GM08714 (cell line): ENCODE results near the gene PLCB3.

Experiments used
- H3K4me3 ChIP-seq: fragments of 200-500 bp; sonication (Bioruptor generic); 2 replicates; pipeline ENCODE4 v1.5.1; 2014; ENCODE audit warnings: mild to moderate bottlenecking, low read length, inconsistent platforms
- ZNF274 ChIP-seq: IDR thresholded peaks from 2 replicates; pipeline ENCODE4 v1.6.1; 2012; ENCODE audit warnings: mild to moderate bottlenecking, low read depth, low read length

Gene PLCB3

DNA sequence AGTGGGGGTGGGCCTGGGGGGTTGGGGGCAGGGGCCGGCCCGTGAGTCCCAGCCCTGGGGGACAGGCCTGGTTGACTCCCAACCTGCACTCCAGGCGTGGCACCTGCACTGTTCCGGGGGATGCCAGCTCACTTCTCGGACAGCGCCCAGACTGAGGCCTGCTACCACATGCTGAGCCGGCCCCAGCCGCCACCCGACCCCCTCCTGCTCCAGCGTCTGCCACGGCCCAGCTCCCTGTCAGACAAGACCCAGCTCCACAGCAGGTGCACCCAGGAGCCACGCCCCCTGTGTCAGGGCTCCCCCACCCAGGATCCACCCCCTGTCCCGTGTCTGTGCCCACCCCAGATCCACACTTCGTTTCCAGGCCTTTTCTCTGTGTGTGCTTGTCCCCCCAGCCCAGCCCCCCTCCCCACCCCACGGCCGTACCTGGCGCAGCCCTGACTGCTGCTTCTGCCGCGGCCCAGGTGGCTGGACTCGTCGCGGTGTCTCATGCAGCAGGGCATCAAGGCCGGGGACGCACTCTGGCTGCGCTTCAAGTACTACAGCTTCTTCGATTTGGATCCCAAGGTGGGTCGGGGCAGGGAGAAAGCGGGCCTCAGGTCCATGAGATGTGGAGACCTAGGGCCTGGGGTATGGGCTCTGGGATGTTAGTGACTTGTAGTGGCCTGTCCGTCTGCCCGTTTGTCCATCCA, 40.0 kb upstream of the PLCB3 start:
- no peak overlapping the region for H3K4me3 ChIP-seq
- TF ChIP-seq ZNF274: no peak

GRCh38 chr11:64216879-64217278, 34.5 kb upstream of the PLCB3 start:
- no peak overlapping the region for H3K4me3 ChIP-seq
- no peak for TF ChIP-seq ZNF274

DNA sequence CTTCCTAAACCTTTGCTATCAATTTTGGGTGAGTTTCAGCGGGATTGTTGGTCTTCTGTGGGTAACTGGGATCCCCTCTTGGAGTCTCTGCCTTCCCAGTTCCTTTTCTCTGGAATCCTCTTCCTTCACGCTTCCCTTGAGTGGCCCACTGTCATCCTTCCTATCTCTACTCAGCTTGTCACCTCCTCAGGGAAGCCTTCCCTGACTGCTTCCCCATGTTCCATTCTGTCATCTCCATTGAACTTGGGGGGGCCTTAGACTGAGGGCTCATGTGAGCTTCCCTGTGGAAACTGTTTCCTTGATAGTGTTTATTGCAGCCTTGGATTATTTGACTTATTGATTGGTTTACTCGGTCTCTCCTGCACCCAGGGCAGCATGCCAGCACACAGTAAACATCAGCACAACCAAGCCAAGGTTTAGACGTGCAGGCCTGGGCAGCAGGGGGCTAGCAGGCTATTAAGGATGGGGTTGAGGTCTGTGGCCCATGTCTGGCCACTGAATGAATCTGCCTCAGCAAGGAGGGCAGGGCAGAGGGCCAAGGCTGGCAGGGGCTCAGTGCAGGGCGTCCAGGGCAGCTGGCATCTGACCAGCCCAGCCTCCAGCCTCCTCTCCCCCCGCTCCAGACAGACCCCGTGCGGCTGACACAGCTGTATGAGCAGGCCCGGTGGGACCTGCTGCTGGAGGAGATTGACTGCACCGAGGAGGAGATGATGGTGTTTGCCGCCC, 32.5 kb upstream of the PLCB3 start:
- TF ChIP-seq ZNF274: no peak

DNA sequence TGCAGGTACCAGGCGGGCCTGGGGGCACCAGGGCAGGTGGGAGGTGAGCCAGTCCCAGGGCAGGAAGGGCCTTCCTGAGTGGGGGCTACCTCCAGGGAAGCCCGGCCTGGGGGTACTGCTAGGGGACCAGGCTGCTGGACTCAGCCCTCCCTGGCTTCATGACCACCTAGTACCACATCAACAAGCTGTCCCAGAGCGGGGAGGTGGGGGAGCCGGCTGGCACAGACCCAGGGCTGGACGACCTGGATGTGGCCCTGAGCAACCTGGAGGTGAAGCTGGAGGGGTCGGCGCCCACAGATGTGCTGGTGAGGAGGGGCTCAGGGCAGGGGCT, 32.0 kb upstream of the PLCB3 start:
- H3K4me3 ChIP-seq: no peak overlapping the region
- no peak for TF ChIP-seq ZNF274

More for the DNA sequence above, 32.5 kb upstream of the PLCB3 start:
- H3K4me3 ChIP-seq: no peak overlapping the region

DNA sequence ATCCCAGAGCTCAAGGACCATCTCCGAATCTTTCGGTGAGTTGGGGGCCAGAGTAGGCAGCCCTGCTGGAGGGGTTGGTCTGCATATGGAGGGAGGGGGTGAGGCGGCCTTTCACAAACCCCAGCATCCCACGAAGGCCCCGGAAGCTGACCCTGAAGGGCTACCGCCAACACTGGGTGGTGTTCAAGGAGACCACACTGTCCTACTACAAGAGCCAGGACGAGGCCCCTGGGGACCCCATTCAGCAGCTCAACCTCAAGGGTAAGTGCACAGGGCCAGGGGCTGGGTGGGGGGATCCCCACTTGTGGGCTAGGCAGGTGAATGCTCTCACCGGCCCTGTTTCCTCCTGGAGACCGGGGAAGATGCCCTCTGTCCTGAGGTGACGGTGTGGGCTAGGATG, 31.6 kb upstream of the PLCB3 start:
- no peak for TF ChIP-seq ZNF274
- no peak overlapping the region for H3K4me3 ChIP-seq

GRCh38 chr11:64220271-64220670, 31.1 kb upstream of the PLCB3 start:
- no peak overlapping the region for H3K4me3 ChIP-seq
- TF ChIP-seq ZNF274: no peak

DNA sequence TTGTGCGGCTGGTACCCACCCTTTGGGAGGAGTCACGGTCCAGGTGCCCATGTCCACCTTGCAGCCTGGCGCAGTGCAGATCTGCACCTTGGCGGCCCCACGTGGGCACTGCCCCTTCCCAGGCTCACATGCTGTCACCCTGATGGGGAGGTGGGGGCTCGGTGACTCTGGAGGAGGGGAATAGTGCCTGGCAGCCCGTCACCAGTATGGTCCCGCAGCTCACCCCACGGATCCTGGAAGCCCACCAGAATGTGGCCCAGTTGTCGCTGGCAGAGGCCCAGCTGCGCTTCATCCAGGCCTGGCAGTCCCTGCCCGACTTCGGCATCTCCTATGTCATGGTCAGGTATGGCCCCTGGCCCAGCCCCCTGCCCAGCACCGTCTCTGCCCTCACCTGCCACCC, 30.5 kb upstream of the PLCB3 start:
- no peak for TF ChIP-seq ZNF274
- H3K4me3 ChIP-seq: no peak overlapping the region

GRCh38 chr11:64222651-64223000, 28.7 kb upstream of the PLCB3 start:
- no peak for TF ChIP-seq ZNF274

GRCh38 chr11:64223001-64223651, 28.2 kb upstream of the PLCB3 start:
- TF ChIP-seq ZNF274: no peak
- H3K4me3 ChIP-seq: no peak overlapping the region

More at GRCh38 chr11:64222651-64223000, 28.7 kb upstream of the PLCB3 start:
- no peak overlapping the region for H3K4me3 ChIP-seq

- no peak overlapping the region for H3K4me3 ChIP-seq
- no peak for TF ChIP-seq ZNF274
Observed at GRCh38 chr11:64224151-64224890, 27.0 kb upstream of the PLCB3 start.

DNA sequence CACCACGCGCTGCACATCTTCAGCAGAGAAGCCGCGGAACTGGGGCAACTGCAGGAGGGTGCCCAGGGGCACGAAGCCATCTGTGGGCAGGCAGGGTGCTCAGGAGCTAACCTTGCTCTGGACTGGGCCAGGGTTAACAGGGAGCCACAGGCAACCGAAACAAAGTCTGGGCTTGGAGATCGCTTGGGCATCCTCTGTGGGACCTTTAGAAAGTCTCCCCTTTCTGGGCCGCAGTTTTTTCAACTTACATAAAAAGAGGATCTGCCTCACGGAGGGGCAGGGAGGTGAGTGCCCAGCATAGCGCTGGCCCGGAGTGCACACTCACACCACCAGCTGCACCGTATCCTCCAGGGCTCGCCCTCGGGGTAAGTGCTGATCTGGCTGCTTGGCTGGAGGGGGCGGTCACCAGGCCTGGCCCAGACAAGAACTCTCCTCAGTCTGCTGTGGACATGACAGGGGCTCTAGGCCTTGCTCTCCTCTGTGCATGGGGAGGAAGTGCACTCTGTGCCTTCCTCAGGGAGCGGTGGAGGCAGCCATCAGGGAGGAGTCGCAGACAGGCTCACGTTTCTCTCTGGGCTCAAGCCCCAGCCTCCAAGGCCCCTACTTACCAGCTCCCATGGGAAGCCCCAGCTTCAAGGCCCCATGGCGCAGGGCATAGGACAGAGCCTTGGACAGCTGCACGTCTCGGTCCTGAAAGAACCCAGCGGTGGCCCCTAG, 26.3 kb upstream of the PLCB3 start:
- no peak for TF ChIP-seq ZNF274
- peak overlapping the region; percentile 93; the same call in 1 of the 2 replicates for H3K4me3 ChIP-seq

DNA sequence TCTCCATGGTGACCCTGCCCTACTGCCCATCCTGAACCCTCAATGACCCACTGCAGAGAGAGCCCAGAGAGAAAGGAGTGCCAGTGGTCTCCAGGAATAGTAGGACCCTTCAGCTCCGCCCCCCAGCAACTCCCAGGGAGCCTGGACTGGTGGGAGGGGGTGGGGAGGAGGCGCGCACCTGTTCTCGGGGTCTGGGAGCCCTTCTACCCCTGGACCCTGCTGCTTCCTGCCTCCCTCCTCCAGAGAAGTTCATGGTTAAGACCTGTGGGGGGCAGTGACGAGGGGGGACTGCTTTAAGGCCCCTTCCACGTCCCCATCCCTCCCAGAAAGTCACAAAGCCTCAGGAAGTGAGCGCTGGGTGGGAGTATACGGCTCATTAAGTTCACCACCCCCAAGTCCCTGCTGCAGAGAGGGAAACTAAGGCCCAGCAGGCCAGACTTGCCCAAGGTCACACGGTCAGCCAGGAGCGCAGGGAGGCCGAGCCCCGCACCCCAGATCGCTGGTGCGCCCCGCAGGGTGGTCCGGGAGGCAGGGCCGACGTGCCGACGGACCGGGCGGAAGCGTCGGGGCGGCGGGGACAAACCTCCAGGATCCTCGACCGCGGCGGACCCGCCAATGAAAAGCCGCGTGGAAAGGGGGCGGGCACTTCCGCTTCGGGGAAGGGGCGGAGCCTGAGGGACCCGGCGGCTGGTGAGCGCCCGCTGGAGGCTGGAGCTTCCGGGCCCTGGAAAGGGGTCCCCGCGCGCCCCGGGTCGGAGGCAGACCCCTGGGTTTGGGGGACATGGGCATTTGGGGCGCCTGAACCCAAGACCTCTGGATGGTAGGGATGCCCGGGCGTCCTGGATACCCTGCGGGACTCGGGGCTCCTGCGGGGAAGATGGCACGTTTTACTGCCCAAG, 25.5 kb upstream of the PLCB3 start, which contains the start of the genes NUDT22 and TRPT1:
Gene NUDT22, plus strand, starts transcription at position 667 of the 899 bp plus-strand sequence. CDS start 379 bp downstream, outside the sequence.
Gene TRPT1, minus strand, starts transcription at position 579 of the 899 bp plus-strand sequence. Its CDS starts 326 bp downstream, at position 253.
- TF ChIP-seq ZNF274: no peak
- H3K4me3 ChIP-seq: peak within 1 kb of the TSS; percentile 93

GRCh38 chr11:64226507-64227051, 24.8 kb upstream of the PLCB3 start:
- H3K4me3 ChIP-seq: peak overlapping the region; percentile 93
- TF ChIP-seq ZNF274: no peak
